Stimulated activated CD4-positive, alpha-beta T cell treated with anti-CD3 and anti-CD28 coated beads, TNF-alpha, amount 100 ng/mL, for 4 hours (primary cell): Measurements from ENCODE around the gene FOXL3.
"Not testable (repeated sequence)": the region's sequence is repeated elsewhere in the genome, so short reads cannot be mapped to it uniquely, and the experiment has no call there.

Experiments
- DNase-seq, 3 experiments: peaks; one replicate each; pipeline ENCODE4 v3.0.0-alpha.2; 2020; ENCODE audit warnings: low read depth in 3 of 3

The FOXL3 gene

GRCh38 chr7:323410-323809, 33.4 kb downstream of the FOXL3 start:
- no peak for DNase-seq

DNA sequence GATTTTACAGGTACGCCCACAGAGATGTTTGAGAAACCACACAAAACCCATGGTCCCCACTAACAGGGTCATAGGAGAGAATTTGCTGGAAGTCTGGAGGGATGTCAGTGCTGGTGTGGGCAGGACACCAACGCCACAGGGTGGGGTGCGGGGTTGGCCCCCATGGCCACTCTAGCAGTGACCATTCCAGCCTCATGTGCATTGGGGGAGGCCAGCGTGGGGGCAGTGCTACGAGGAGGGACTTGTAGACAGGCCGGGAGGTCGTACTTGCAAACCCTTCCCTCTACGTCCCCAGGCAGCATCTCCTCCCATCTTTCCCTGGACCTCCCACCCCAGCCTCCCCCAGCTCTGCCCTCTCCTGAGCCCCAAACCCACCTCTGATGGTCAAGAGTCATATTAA, 34.0 kb downstream of the FOXL3 start:
- DNase-seq, result no peak

DNA sequence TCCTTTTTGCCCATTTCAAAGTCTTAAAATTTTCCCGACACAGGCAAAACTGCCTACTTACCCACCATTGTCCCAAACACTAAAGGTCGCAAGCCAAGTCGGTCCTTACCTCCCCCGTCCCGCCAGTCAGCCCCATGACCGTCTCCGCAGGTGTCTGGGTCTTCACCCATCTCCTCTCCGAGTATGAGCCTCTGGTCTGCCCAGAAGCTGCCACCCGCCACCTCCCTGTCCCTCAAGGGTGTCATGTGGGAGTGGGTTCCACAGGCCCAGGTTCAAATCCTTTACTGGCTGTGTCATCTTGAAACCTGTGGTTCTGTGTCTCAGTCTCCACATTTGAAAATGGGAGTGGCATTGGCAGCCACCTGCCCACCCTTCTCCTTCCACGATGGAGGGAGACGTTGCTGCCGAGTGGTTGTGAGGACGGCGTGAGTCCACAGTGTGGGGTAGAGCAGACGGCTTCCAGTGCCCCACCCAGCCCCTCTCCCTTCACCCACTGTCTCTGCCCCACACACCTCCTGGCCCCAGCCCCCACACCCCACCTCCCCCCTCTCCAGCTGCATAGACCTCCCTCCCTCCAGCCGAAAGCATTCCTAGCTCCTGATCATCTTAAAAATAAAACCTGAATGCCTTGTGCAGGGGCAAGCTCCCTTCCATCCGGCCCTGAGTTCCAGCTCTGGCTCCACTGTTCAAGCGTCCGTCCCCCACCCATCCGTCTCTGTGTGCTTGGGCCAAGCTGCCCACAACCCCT, 35.3 kb downstream of the FOXL3 start:
- no peak for DNase-seq

DNA sequence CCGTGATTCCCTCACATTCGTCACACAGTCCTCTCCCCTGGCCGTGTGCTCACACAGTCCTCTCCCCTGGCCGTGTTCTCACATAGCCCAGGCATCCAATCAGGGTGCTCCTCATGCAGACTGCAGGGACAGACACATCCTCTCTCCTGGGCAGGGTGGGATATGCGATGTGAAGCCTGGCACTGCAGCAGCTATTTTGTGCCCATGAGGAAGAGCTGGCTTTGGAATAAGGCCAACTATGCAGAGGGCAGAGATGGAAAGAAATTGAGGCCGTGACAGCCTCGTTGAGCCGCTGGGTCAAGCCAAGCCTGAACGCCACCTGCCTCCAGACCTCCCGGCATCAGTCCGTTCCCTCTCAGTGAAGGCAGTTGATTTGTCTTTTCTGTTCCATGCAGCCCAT, 35.8 kb downstream of the FOXL3 start:
- no peak for DNase-seq

DNA sequence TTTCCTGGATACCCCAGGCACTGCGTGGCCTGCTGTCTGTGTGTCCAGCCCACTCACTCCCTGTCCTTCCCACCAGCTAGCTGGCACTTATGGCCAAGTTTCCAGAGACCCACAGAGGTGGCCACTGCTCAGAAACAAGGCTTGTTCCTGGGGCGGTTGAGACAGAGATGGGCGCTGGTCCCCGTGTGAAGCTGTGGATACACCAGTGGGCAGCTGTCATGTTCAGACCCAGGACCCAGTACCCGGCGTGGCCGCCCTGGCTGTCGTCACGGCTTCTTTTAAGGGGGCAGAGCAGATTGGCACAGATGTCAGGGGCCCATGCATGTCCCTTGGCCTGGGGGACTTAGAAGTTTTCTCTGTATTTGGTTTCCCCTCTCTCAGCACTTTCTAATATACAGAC, 36.3 kb downstream of the FOXL3 start:
- no peak for DNase-seq

DNA sequence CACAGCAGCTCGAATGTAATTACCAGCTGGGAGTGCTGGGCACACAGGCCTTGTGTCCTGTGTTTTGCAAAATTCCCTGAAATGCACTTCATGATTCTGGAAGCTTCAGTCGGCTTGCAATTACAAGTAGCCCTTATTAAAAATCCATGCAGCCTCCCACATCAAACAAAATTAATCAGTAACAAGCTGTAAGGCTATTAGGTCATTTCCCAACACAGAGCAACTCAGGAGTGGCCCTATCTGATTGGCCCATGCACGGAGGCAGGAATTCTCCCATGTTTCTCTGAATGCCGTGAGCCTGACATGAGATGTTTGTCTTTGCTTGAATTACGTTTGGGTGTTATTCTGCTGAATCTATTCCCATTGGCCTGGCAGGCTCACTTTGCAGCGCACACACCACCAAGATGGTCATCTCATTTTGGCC, 36.9 kb downstream of the FOXL3 start:
- DNase-seq, result no peak

DNA sequence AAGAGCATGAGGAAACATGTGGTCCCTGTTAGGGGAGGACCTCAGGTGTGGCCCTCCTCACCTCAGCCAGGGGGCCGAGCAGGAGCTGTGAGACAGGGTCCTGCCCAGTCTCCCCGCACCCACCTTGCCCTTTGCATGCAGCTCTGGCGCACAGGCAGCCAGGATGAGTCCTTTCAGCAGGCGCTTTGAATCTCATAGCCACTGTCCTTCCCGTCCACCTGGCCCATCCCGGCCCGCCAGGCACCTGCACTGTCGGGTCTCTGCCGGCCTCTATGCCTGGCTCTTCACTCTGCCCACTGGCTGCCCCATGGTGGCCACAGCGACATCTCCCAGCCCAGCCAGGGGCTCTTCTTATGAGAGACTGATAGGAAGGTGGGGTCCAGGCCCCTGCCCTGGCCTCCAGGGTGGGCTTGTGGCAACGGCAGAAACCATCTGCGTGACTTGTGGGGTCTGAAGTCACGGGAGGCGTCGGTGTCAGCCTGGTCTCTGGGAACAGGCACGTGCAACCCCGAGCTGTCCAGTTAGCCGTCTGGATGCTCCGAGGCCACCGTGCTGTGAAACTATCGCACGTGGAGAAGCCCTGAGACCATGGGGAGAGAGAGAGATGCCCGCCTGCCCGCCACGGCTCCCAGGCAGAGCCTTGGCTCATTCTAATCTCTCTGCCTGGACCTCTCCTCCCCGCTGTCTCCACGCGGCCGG, 37.4 kb downstream of the FOXL3 start:
- no peak for DNase-seq

- no peak for DNase-seq
These were observed 38.2 kb downstream of the FOXL3 start for GRCh38 chr7:327991-328702.

- DNase-seq, result no peak
These were observed 39.8 kb downstream of the FOXL3 start for GRCh38 chr7:329691-330281.

DNA sequence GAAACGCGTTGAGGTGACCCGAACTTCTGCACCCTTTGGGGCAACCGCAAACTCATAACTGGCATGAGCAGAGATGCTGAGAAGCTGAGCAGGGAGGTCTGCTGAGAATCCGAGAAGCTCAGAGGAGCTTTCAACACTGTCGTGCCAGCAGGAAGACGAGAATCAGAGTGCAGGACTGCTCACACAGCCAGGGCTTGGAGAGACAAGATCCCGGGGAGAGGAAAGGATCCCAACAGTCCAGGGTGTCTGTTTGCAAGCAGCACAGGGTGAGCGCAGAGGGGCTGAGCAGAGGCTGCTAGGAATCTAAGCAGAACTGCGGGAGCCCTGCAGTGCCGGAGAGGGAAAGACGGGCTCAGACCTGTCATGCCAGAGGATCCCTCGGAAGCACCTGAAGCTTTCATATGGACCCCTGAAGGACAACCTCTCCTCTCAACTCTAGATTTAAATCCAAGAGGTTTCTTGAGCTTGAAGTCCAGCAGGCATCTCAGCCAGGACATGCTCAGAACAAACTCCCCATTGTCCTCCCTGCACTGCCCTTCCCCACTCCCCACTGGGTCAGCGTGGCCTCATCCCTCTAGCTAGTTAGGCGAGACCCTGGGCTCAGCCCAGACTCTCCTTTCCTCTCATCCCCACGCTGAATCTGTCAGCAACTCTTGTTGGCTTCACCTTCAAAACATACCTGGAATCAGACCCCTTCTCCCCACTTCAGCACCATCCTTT, 40.7 kb downstream of the FOXL3 start:
- no peak for DNase-seq

DNA sequence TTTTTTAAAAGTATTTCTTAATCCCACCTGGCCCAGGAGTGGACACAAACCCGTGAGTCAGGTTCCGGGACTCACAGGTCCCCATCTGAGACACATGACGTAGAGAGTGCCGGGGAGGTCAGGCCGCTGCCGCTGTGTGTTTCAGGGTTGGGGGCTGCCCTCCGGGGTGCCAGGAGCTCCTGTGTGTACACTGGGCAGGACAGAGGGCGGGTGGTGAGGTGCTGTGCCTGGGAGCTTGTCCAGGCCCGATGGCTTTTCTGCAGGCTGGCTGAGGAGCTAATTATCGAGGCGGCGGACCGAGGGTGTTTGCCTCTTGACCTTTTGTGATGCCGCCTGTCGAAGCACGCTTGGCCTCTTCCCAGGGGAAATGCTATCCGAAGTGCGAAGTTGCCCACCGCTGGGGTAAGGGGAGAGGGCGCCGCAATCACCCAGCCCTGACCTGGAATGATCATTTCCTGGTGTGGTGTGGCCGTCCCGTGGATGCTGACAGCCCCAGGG, 42.1 kb downstream of the FOXL3 start:
- no peak for DNase-seq

DNA sequence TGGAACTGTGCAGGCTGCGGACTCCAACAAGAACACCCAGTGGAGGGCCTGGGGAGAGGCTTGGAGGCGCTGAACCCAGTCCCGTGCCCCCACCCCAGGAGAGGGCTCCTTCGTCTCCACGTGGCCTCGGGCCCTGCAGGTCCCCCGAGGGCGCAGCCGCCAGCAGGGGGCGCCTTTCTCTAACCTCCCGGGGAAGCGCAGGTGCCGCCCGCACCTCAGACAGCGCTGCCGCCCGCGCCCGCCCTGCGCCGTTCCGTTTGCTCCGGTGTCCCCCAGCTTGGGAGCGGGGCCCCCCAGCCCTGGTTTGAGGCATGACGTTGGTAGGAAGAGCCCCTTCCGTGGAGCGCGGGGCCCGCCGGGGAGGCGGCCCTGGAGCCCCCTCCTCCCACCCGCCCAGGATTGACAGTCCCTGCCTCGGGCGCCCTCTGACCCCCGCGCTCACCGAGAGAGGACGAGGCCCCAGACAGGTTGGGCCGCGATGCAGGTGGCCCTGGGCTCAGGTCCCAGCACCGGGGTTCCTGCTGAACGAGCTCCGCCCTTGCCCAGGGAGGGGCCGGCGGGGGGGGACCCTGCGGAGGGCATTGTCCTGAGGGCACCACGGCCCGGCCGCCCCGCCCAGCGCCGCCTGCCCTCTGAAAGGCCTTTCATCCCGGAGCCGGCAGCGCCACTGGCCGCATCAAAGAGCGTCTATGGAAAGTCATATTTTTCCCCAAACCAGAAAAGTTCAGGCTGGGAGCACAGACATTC, 42.8 kb downstream of the FOXL3 start:
- DNase-seq, result peak; percentile 86 to 97 (median 90)

DNA sequence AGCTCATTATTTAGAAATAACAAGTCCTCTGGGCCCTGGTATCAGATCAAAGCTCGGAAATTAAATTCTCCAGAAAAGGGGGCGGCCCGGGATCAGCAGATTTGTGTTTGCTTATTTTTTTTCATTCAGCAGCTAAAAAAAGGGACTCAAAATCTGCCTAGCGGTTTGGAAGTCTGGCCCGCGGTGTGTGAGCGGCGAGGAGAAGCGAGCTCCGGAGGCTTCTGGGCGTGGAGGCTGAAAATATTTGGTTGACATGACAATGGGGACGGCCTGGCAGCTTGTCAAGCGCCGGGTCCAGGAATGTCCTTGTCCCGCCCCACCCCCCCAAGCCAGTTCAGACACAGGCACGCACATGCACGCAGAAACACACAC, 43.4 kb downstream of the FOXL3 start:
- DNase-seq, result no peak

GRCh38 chr7:334618-335357, 44.8 kb downstream of the FOXL3 start:
- no peak for DNase-seq

GRCh38 chr7:335358-336148, 45.6 kb downstream of the FOXL3 start:
- no peak for DNase-seq

DNA sequence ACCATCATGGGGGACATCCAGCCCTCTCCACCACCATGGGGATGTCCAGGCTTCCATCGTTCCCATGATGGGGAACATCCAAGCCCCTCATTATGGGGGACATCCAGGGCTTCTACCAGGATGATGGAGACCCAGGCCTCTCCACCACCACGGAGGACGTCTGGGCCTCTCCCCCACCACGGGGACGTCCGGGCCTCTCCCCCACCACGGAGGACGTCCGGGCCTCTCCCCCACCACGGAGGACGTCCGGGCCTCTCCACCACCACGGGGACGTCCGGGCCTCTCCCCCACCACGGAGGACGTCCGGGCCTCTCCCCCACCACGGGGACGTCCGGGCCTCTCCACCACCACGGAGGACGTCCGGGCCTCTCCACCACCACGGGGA, 46.2 kb downstream of the FOXL3 start:
- DNase-seq, result not testable (repeated sequence)

DNA sequence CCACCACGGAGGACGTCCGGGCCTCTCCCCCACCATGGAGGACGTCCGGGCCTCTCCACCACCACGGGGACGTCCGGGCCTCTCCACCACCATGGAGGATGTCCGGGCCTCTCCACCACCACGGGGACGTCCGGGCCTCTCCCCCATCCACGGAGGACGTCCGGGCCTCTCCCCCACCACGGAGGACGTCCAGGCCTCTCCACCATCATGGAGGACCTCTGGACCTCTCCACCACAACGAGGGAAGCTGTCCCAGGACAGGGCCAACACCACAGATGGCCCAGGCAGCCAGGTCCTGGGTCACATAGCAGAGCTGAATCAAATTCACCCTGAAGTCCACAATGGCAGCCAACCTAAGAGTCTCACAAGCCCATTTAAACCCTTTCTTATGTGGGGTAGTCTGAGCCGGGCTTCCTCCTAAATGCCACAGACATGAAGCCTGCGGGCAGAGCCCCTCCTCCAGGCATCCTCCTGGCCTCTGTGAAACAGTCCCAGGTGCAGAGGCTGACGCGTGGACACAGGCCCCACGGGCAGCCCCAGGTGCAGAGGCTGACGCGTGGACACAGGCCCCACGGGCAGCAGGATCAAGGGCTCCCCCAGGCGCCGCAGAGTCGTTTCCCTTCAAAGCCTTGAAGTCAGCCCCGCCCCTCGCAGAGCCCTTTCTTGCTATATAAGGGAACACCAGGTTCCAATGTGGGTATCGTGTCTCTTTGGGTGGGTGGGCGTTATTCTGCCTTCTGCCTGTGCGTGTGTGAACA, 47.0 kb downstream of the FOXL3 start:
- no peak for DNase-seq

- DNase-seq, result no peak
These were observed 47.6 kb downstream of the FOXL3 start for GRCh38 chr7:337567-337951.
